GM12878 (cell line): ENCODE results near the gene HAS3. TPM values are rescaled to one million over a fixed set of nuclear protein-coding genes. Genes with fewer than 3 reads are reported as not detected.
"Not testable (repeated sequence)": the region's sequence is repeated elsewhere in the genome, so short reads cannot be mapped to it uniquely, and the experiment has no call there.

Source experiments
- ATAC-seq: fragments of 200-7000 bp; cut with Tn5 transposase; 3 replicates; pipeline ENCODE4 v1.9.1; 2020; ENCODE audit warnings: mild to moderate bottlenecking, moderate library complexity
- BruUV-seq: library from RNA; stranded (reverse); fragments of 400-500 nt; replicated peaks from 2 replicates; lab custom pipeline; 2021; lab: Mats Ljungman, UMichigan
- CTCF ChIA-PET: fragments of 300-600 bp; sonication (Branson Sonifier 250); formaldehyde crosslinking; extraction: SDS; loops from one replicate; lab custom pipeline; 2021; ENCODE audit warnings: inconsistent platforms; lab: Yijun Ruan, JAX
- POLR2A ChIA-PET: fragments of 350-600 bp; formaldehyde crosslinking; extraction: SDS; loops from one replicate; lab custom pipeline; 2021; ENCODE audit warnings: inconsistent platforms; lab: Charles Lee
- RAD21 ChIA-PET: fragments of 300-600 bp; sonication (Branson Sonifier 250); formaldehyde crosslinking; loops from one replicate; lab custom pipeline; 2023; ENCODE audit warnings: antibody characterized with exemption; ENCODE audit not compliant: unreplicated experiment; lab: Charles Lee
- SMC1A ChIA-PET: fragments of 300-600 bp; sonication (Branson Sonifier 250); formaldehyde crosslinking; loops from one replicate; lab custom pipeline; 2023; ENCODE audit not compliant: unreplicated experiment, uncharacterized antibody; lab: Charles Lee
- DNase-seq: peaks from one replicate; pipeline ENCODE4 v3.0.0-alpha.2; 2011; ENCODE audit warnings: low read depth, low spot score
- FAIRE-seq: peaks from 3 replicates; lab custom pipeline; 2011; peaks lifted over from hg19 to GRCh38; lab: Jason Lieb, UNC
- H2AFZ ChIP-seq: 2 replicates; pipeline ENCODE4 v1.6.0; 2011; ENCODE audit warnings: low read depth, low read length, control low read depth; ENCODE audit not compliant: control insufficient read depth
- H3K27ac ChIP-seq: 2 replicates; pipeline ENCODE4 v1.5.1; 2011; ENCODE audit warnings: control low read depth; ENCODE audit not compliant: control insufficient read depth, insufficient read depth
- H3K27me3 ChIP-seq, 2 experiments: replicated peaks in 1 of 2; 2 replicates each; pipeline versions ENCODE4 v1.6.0 to v1.6.1; 2011; ENCODE audit warnings: low read length in 1 of 2; ENCODE audit not compliant: control insufficient read depth in 2 of 2, insufficient read depth in 2 of 2
- H3K36me3 ChIP-seq, 2 experiments: 2 replicates each; pipeline ENCODE4 v1.5.1; 2011; ENCODE audit warnings: low read length in 1 of 2; ENCODE audit not compliant: control insufficient read depth in 2 of 2, insufficient read depth in 2 of 2
- H3K4me1 ChIP-seq: 2 replicates; pipeline ENCODE4 v1.6.1; 2011; ENCODE audit warnings: mild to moderate bottlenecking, low read length, moderate library complexity, mixed read lengths; ENCODE audit not compliant: control insufficient read depth, insufficient read depth
- H3K4me2 ChIP-seq: 2 replicates; pipeline ENCODE4 v1.6.0; 2011; ENCODE audit warnings: control low read depth; ENCODE audit not compliant: control insufficient read depth, insufficient read depth
- H3K4me3 ChIP-seq: fragments of 200-600 bp; sonication (generic); 2 replicates; pipeline ENCODE4 v1.5.1; 2016
- H3K79me2 ChIP-seq: 2 replicates; pipeline ENCODE4 v1.6.0; 2011; ENCODE audit warnings: low read length; ENCODE audit not compliant: control insufficient read depth, insufficient read depth
- H3K9ac ChIP-seq: 2 replicates; pipeline ENCODE4 v1.8.0; 2011; ENCODE audit warnings: low read length, control low read depth, mixed read lengths; ENCODE audit not compliant: control insufficient read depth, insufficient read depth
- H3K9me3 ChIP-seq: replicated peaks from 3 replicates; pipeline ENCODE4 v1.5.1; 2011; ENCODE audit warnings: mild to moderate bottlenecking, low read length; ENCODE audit not compliant: control insufficient read depth, insufficient read depth
- H4K20me1 ChIP-seq: 2 replicates; pipeline ENCODE4 v1.6.0; 2011; ENCODE audit not compliant: control insufficient read depth, insufficient read depth
- CHD2 ChIP-seq: IDR thresholded peaks from 2 replicates; pipeline ENCODE4 v1.6.1; 2011; ENCODE audit warnings: low read depth, low read length, improper control_type of control experiment, borderline replicate concordance
- ETV6 ChIP-seq, 2 experiments: fragments of 450-650 bp in 1 of 2; IDR thresholded peaks in 1 of 2; conservative IDR thresholded peaks in 1 of 2; 2 replicates each; pipeline ENCODE4 v1.6.1; 2014; ENCODE audit warnings: antibody characterized with exemption in 1 of 2, borderline replicate concordance in 1 of 2, low read depth in 1 of 2, mild to moderate bottlenecking in 1 of 2, moderate library complexity in 1 of 2
- MAX ChIP-seq: IDR thresholded peaks from 2 replicates; pipeline ENCODE4 v1.6.1; 2012; ENCODE audit warnings: low read depth, low read length, improper control_type of control experiment
- MEF2B ChIP-seq: fragments of 450-650 bp; IDR thresholded peaks from 2 replicates; pipeline ENCODE4 v1.6.1; 2018; ENCODE audit warnings: mild to moderate bottlenecking, moderate library complexity; ENCODE audit not compliant: partially characterized antibody, poor library complexity, severe bottlenecking
- MYB ChIP-seq: fragments of 150-350 bp; IDR thresholded peaks from 2 replicates; pipeline ENCODE4 v1.6.1; 2014; ENCODE audit warnings: mild to moderate bottlenecking, low read depth, low read length, borderline replicate concordance
- NFIC ChIP-seq: IDR thresholded peaks from 2 replicates; pipeline ENCODE4 v1.6.1; 2012; ENCODE audit warnings: low read depth, mild to moderate bottlenecking, inconsistent platforms, low read length, moderate library complexity
- YY1 ChIP-seq: IDR thresholded peaks from 2 replicates; pipeline ENCODE4 v1.6.1; 2011; ENCODE audit warnings: low read depth, mild to moderate bottlenecking, low read length
- WGBS: methylation state at CpG from one replicate; pipeline ENCODE4 v1.1.6; 2016; ENCODE audit warnings: low lambda C conversion rate; ENCODE audit not compliant: insufficient replicate concordance, insufficient coverage; ENCODE audit errors: missing lambda C conversion rate; 5-methylcytosine and 5-hydroxymethylcytosine counted together
- in situ Hi-C: fragments of 300-500 bp; cut with MboI; formaldehyde crosslinking; loops from 9 replicates; pipeline ENCODE4 v1.14.3; 2018; ENCODE audit warnings: mixed read lengths
- intact Hi-C: fragments of 100-400 bp; cut with micrococcal nuclease; formaldehyde crosslinking; loops from one replicate; pipeline ENCODE4 v1.14.2; 2022; ENCODE audit not compliant: unreplicated experiment
- polyA plus RNA-seq, 11 experiments: library from polyadenylated mRNA; depleted of rRNA in 4 of 11; unstranded in 6 of 11; stranded (reverse) in 5 of 11; fragments of >200 nt; fragmentation: Nextera tagmentation in 4 of 11; fragmentation: Illumina TruSeq in 1 of 11; extraction: Ambion mirVana in 4 of 11; extraction: Trizol in 1 of 11; gene quantifications; 1 replicate in 1 of 11; 2 replicates in 10 of 11; pipeline versions ENCODE4 v1.2.1 to v1.2.3, GENCODE V29; 2011 to 2016; ENCODE audit warnings: inconsistent platforms in 2 of 11, missing spikeins in 2 of 11, low read depth in 1 of 11
- total RNA-seq, 4 experiments: library from RNA; depleted of rRNA in 3 of 4; stranded (reverse); fragments of >200 nt in 3 of 4; fragmentation: Illumina TruSeq in 1 of 4; extraction: Trizol in 1 of 4; gene quantifications; 2 replicates each; pipeline versions ENCODE4 v1.2.1 to v1.2.3, GENCODE V29; 2013 to 2021
- TF ChIP-seq, protein P1 (sequence below): IDR thresholded peaks from 2 replicates; pipeline ENCODE4 v1.6.1; 2012; ENCODE audit warnings: mild to moderate bottlenecking, low read depth, low read length
- TF ChIP-seq, protein P2 (sequence below): fragments of 450-650 bp; conservative IDR thresholded peaks from 2 replicates; pipeline ENCODE4 v1.6.1; 2017; ENCODE audit warnings: mild to moderate bottlenecking, moderate library complexity
- TF ChIP-seq, protein P3 (sequence below): fragments of 450-650 bp; IDR thresholded peaks from 2 replicates; pipeline ENCODE4 v1.6.1; 2017; ENCODE audit warnings: borderline replicate concordance

HAS3 gene
- total and polyA plus RNA-seq, 10 of the 15 experiments (the other 5 are each of a cell fraction or from before 2014, with no cell fraction given), result 0.06 to 0.56 (median 0.19) TPM; not detected in 2

- Histone ChIP-seq H3K27me3 (no peaks in the 10 kb centered on the region), H3K27ac (no peak overlapping the region), H3K4me2 (no peak overlapping the region), H3K4me1 (no peaks in the 10 kb centered on the region; the same call in 1 of the 2 replicates), H3K9ac (no peak overlapping the region), H3K36me3 (peaks cover 0 to 1% of the 10 kb centered on the region in 2 experiments; a peak in 1 of 4 replicates), H3K79me2 (peaks cover 34% of the 10 kb centered on the region), H3K9me3 (no peaks in the 10 kb centered on the region), H2AFZ (no peak overlapping the region), H3K4me3 (no peak overlapping the region), H4K20me1 (no peaks in the 10 kb centered on the region)
- TF ChIP-seq, protein P1, sequence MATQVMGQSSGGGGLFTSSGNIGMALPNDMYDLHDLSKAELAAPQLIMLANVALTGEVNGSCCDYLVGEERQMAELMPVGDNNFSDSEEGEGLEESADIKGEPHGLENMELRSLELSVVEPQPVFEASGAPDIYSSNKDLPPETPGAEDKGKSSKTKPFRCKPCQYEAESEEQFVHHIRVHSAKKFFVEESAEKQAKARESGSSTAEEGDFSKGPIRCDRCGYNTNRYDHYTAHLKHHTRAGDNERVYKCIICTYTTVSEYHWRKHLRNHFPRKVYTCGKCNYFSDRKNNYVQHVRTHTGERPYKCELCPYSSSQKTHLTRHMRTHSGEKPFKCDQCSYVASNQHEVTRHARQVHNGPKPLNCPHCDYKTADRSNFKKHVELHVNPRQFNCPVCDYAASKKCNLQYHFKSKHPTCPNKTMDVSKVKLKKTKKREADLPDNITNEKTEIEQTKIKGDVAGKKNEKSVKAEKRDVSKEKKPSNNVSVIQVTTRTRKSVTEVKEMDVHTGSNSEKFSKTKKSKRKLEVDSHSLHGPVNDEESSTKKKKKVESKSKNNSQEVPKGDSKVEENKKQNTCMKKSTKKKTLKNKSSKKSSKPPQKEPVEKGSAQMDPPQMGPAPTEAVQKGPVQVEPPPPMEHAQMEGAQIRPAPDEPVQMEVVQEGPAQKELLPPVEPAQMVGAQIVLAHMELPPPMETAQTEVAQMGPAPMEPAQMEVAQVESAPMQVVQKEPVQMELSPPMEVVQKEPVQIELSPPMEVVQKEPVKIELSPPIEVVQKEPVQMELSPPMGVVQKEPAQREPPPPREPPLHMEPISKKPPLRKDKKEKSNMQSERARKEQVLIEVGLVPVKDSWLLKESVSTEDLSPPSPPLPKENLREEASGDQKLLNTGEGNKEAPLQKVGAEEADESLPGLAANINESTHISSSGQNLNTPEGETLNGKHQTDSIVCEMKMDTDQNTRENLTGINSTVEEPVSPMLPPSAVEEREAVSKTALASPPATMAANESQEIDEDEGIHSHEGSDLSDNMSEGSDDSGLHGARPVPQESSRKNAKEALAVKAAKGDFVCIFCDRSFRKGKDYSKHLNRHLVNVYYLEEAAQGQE, result no peak
- TF ChIP-seq ETV6 (conservative IDR thresholded peaks at IDR 0.05 in 1 of 2, IDR thresholded peaks at IDR 0.05 in 1 of 2; ENCODE audit: borderline replicate concordance in 1 of 2, low read depth in 1 of 2) (no peak), YY1 (no peak), NFIC (no peak), MEF2B (no peak), CHD2 (no peak), MYB (no peak), MAX (no peak)
- TF ChIP-seq, protein P2, sequence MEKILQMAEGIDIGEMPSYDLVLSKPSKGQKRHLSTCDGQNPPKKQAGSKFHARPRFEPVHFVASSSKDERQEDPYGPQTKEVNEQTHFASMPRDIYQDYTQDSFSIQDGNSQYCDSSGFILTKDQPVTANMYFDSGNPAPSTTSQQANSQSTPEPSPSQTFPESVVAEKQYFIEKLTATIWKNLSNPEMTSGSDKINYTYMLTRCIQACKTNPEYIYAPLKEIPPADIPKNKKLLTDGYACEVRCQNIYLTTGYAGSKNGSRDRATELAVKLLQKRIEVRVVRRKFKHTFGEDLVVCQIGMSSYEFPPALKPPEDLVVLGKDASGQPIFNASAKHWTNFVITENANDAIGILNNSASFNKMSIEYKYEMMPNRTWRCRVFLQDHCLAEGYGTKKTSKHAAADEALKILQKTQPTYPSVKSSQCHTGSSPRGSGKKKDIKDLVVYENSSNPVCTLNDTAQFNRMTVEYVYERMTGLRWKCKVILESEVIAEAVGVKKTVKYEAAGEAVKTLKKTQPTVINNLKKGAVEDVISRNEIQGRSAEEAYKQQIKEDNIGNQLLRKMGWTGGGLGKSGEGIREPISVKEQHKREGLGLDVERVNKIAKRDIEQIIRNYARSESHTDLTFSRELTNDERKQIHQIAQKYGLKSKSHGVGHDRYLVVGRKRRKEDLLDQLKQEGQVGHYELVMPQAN, result no peak
- TF ChIP-seq, protein P3, sequence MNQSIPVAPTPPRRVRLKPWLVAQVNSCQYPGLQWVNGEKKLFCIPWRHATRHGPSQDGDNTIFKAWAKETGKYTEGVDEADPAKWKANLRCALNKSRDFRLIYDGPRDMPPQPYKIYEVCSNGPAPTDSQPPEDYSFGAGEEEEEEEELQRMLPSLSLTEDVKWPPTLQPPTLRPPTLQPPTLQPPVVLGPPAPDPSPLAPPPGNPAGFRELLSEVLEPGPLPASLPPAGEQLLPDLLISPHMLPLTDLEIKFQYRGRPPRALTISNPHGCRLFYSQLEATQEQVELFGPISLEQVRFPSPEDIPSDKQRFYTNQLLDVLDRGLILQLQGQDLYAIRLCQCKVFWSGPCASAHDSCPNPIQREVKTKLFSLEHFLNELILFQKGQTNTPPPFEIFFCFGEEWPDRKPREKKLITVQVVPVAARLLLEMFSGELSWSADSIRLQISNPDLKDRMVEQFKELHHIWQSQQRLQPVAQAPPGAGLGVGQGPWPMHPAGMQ, result no peak
- no peak for ATAC-seq
- RAD21 ChIA-PET, result no interaction called here
- FAIRE-seq, result no peak
- CTCF ChIA-PET, result interaction anchor here (0.7 to 5.3 kb wide), 4 partner anchors 13 to 279 kb away, joined by 3 to 55 read pairs (median 40); no protein-coding TSS in a partner anchor
- SMC1A ChIA-PET, result interaction anchor here (4.7 kb wide), 1 partner anchor 224 kb away, joined by 27 read pairs; no protein-coding TSS in a partner anchor
- in situ Hi-C loops (no loop called here), intact Hi-C loops (no loop called here)
- DNase-seq, result no peak
- BruUV-seq, result no TSS peak
- WGBS, result 78% methylated on average over 3 of the region's 3 CpGs
- POLR2A ChIA-PET, result no interaction called here
Measured at GRCh38 chr16:69126221-69126620, 20.8 kb downstream of the HAS3 start.

- CTCF ChIA-PET, H3K4me1 ChIP-seq, DNase-seq, FAIRE-seq, POLR2A ChIA-PET, H2AFZ ChIP-seq, in situ Hi-C loops, H3K27ac ChIP-seq, H3K4me3 ChIP-seq, H4K20me1 ChIP-seq, H3K9me3 ChIP-seq, H3K4me2 ChIP-seq, H3K9ac ChIP-seq, BruUV-seq, ATAC-seq, H3K36me3 ChIP-seq, RAD21 ChIA-PET, intact Hi-C loops, SMC1A ChIA-PET, H3K27me3 ChIP-seq: not testable (repeated sequence)
- H3K79me2 ChIP-seq, result peaks cover 40% of the 10 kb centered on the region
- WGBS, result 88% methylated on average over 9 of the region's 10 CpGs
Measured at GRCh38 chr16:69126801-69127200, 21.3 kb downstream of the HAS3 start.
